LoVo (cell line): Measurements from ENCODE around the gene RAB6B.

Experiments used
- DNase-seq: peaks from one replicate; pipeline ENCODE4 v3.0.0-alpha.2; 2016; ENCODE audit warnings: low spot score

The RAB6B gene

GRCh38 chr3:133856316-133856715 lies 39.4 kb downstream of the RAB6B start:
- no peak for DNase-seq

DNA sequence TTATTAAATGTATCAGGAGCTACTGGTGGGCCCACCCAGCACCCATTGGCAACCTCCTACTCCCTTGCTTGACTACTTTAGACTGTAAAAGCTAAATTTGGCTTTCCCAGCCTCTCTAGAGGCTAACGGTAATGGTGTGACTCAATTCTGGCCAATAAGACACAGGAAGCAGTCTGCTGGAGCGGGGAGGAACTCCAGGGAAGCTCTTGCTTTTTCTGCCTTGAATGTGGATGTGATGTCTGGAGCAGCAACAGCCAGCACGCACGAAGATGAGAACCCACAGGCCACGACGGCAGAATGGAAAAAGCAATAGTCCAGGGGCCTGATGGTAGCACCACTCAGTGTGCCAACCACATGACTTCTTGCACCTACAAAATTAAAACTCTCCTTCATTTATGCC lies 39.9 kb downstream of the RAB6B start:
- DNase-seq = no peak

DNA sequence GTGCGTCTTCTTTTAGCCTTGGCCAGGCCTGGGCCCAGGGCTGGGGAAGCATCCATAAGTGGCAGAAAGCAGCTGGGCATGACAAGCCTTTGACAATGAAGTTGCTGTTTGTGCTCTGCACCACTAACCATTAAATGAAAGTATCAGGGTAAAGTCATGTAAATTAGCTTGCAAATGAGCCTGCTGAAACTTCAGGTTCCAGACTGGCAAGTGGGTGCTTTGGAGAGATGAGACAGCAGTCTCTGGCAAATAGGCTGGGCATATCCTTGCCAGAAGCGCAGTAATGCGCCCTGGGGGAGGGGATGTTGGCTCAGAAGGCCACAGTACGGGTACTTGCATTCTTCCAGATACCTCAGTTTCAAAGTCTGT lies 40.7 kb downstream of the RAB6B start:
- DNase-seq = no peak

- DNase-seq = no peak
Observed at GRCh38 chr3:133854264-133855001, 41.2 kb downstream of the RAB6B start.

DNA sequence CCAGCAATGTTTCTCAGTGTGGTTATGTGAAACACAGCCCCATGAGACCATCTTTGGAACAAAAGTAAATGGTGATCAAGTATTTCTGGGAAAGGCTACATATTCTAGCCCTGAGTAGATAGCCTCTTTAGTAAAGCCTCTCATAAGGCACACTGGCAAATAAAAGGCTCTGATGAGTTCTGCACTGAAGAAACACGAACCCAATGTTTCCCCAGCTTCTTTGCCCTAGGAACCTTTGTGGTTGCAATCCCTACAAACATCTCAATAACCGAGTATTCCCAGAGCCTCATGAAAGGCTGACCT lies 41.8 kb downstream of the RAB6B start:
- DNase-seq = no peak

GRCh38 chr3:133853063-133853924 lies 42.4 kb downstream of the RAB6B start:
- no peak for DNase-seq

GRCh38 chr3:133851931-133852330 lies 43.8 kb downstream of the RAB6B start:
- DNase-seq = no peak

GRCh38 chr3:133851266-133851906 lies 44.3 kb downstream of the RAB6B start:
- DNase-seq = no peak

GRCh38 chr3:133850034-133850433 lies 45.6 kb downstream of the RAB6B start:
- DNase-seq = no peak

DNA sequence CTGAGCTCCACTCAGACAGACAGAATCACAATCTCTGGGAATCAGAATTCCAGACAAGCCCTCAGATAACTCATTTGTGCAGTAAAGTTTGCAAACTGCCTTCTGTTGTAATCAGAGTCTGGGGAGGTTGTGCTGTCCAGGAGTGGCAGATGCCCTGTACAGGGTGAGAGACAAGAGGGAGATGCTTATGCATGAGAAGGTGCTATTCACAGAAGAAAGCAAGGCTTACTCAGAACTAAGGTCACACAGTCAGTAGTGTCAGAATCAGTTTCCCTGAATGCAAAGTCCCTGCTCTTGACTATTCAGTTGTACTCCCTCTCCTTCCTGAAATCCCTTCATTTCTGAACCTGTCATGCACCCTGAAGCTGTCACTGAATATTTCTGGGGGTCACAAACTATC lies 46.3 kb downstream of the RAB6B start:
- no peak for DNase-seq

- no peak for DNase-seq
Observed at GRCh38 chr3:133845127-133845526, 50.6 kb downstream of the RAB6B start.

- DNase-seq = no peak
Observed at GRCh38 chr3:133843634-133844033, 52.0 kb downstream of the RAB6B start.

DNA sequence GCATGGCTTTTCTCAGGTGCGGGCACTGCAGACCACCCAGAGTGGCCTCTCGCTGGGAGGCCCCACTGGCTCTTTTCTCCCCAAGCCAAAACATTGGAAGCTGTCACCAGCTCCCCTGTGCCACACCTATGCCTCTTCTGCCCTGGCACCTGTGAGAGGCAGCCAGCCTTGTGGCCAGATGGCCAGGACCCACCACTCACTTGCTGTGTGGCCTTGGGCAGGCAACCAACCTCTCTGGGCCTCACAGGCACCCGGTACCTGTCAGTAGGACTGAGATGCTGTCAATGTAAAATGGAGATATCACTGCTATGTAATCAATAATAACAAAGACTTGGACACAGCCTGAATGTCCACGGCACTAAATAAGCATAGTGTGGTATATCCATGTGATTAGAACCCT lies 53.5 kb downstream of the RAB6B start:
- no peak for DNase-seq

- no peak for DNase-seq
Observed at GRCh38 chr3:133841196-133841595, 54.5 kb downstream of the RAB6B start.

GRCh38 chr3:133840767-133841166 lies 54.9 kb downstream of the RAB6B start:
- no peak for DNase-seq

GRCh38 chr3:133840055-133840737 lies 55.5 kb downstream of the RAB6B start:
- no peak for DNase-seq

DNA sequence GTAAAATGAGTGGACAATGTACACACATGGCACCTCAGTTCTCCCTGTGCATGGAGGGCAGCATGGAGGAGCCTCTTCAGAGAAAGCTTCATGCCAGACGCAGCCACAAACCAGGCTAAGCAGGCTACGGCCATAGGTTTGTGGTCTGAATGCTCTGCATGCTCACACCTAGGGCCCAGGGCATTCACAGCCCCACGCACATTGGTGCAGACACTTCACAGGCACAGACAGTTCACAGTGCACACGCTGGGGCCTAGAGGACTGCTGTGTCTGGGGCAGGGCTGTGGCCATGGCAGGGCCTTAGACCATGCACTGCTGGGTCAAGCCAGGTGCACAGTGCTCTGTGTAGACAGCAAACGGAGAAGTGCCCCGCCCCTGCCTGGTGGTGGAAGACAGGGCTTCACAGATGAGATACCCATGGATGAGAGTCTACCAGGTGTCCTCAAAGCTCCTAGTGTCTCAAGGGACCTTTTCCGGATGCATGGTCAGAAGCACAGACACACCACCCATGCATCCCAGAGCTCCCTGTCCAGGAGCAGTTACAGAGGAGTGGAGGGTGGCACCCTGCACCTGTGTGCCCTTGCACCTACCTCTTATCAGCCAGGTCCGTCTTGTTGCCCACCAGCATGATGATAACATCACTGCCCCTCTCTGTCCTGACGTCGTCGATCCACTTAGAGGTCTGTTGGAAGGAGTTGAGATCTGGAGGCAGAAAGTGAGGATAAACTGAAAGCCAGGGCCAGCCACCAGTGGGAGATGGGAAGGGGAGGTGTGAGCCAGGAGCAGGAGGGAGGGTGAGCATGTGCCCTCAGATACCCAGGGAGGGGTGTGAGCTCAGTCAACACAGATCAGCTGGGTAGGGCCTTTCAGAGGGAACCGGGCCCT lies 56.5 kb downstream of the RAB6B start:
- no peak for DNase-seq

DNA sequence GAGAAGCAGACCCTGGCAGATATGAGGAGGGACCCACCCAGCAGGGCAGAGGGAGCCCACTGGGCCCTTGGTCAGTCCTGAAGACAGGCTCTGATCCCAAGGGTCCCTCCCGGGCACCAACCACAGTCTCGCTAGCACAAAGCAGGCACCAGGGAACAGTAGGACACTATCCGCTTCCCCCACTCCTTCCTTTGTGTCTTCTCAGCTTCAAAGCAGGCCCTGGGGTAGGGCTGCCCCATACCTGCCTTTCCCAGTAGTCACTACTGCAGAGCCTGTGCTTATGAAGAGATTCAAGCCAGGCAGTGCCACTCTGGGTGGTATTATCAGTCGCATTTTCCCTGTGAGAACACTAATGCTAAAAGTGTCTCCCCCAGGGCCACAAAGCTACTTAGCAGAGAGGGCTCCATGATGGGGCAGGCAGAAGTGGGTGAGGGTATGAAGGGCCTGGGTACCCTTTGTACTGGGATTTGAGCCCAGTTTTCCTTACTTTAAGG lies 57.3 kb downstream of the RAB6B start:
- DNase-seq = no peak

- DNase-seq = no peak
Observed at GRCh38 chr3:133837487-133838295, 58.0 kb downstream of the RAB6B start.

DNA sequence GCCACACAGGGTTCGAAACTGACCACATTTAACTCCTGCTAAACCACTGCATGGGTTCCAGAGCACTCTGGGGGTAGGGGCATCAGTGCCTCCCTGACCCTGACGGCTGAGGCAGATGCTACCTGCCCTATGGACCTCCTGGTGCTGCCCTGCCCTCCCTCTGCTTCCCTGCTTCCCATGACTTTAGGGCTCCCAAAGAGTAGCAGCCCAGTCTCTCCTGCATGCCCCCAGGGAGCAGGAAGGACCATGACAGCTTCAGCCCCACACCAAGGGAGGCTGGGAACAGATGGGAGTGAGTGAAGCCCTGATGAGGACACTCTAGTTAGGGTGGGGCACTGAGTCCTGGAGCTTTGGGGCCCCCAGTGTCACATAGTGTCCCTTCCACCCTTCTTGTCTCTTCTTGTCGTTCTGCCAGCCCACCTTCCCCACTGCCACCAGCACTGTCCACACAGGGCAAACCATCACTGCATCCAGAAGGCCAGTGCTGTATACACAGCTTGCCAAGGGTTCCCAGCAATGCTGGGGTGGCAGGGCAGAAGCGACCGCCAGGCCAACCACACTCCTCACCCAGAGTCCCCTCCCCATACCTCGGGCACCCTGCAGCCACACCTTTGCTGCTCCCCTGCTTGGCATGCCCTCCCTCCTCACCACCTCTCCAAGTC lies 59.1 kb downstream of the RAB6B start:
- no peak for DNase-seq
